HG03097 (cell line): ENCODE results near the gene NSFL1C.

ENCODE experiments used
- ATAC-seq: cut with Tn5 transposase; IDR thresholded peaks from one replicate; pipeline ENCODE4 v1.9.1; 2021; ENCODE audit not compliant: unreplicated experiment, low FRiP score

Gene NSFL1C

DNA sequence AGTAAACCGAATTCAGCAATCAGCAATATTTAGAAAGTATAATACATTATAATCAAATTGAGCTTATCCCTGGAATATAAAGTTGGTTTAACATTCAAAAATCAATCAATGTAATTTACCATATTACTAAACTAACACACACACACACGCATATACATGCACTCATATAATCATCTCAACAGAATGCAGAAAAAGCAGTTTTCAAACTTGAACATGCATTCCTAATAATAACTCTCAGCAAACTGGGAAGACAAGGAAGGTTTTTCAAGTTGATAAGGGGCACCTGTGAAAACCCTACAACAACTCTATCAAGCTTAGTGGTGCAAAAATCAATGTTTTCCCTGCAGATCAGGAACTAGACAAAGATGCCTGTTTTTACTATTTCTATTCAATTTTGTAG, 19.9 kb upstream of the NSFL1C start:
- no peak for ATAC-seq

DNA sequence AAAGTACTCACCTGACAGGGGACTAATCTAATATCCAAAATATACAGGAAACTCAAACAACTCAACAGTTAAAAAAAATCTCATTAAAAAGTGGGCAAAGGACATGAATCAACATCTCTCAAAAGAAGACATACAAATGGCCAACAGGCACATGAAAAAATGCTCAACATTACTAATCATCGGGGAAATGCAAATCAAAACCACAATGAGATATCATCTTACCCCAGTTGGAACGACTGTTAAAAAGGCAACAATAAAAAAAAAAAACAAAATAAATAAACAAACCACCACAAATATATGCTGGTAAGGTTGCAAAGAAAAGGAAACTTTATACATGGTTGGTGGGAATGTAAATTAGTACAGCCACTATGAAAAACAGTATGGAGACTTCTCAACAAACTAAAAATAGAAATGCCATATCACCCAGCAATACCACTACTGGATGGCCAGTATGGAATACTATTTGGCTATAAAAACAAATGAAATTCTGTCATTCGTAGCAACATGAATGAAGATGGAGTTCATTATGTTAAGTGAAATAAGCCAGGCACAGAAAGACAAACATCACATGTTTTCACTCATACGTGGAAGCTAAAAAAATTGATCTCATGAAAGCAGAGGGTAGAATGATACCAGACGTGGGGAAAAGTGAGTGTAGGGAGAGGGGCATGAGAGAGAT, 17.9 kb upstream of the NSFL1C start:
- no peak for ATAC-seq

DNA sequence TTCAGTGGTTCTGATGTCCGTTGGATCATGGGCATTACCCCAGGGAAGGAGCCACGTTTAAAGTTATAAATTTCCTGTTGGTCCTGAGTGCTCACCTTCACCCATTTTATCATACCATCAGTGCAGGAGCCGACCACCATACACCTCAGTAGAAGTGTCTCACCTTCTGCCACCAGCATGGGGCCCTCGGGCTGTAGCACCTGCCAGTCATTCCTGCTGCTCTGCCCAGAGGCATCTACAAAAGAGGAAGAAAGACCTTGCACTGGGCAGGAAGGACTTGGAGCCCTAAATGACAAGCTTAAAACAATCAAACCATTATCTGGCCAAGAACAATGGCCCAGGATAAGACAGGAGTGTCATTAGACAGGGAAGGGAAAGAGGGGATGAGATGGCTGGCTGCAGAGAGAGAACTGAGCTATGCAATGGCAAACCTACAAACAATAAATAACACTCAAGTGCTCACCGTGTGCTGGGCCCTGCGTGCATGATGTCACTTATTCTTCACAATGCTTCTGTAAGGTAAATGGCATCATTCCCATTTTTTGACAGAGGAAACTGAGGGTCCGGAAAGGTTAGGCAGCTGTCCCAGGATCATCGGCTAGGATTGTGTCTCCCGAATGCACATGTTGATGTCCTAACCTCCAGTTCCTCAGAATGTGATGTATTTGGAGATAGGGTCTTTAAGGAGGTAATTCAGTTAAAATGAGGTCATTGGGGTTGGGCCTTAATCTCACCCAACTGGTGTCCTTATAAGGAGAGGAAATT, 13.4 kb upstream of the NSFL1C start:
- no peak for ATAC-seq

GRCh38 chr20:1478566-1478965, 11.9 kb upstream of the NSFL1C start:
- ATAC-seq, result no peak

- no peak for ATAC-seq
Measured at GRCh38 chr20:1477896-1478490, 11.3 kb upstream of the NSFL1C start.

- no peak for ATAC-seq
Measured at GRCh38 chr20:1474817-1475603, 8.4 kb upstream of the NSFL1C start.

- ATAC-seq, result no peak
Measured at GRCh38 chr20:1474325-1474724, 7.7 kb upstream of the NSFL1C start.

DNA sequence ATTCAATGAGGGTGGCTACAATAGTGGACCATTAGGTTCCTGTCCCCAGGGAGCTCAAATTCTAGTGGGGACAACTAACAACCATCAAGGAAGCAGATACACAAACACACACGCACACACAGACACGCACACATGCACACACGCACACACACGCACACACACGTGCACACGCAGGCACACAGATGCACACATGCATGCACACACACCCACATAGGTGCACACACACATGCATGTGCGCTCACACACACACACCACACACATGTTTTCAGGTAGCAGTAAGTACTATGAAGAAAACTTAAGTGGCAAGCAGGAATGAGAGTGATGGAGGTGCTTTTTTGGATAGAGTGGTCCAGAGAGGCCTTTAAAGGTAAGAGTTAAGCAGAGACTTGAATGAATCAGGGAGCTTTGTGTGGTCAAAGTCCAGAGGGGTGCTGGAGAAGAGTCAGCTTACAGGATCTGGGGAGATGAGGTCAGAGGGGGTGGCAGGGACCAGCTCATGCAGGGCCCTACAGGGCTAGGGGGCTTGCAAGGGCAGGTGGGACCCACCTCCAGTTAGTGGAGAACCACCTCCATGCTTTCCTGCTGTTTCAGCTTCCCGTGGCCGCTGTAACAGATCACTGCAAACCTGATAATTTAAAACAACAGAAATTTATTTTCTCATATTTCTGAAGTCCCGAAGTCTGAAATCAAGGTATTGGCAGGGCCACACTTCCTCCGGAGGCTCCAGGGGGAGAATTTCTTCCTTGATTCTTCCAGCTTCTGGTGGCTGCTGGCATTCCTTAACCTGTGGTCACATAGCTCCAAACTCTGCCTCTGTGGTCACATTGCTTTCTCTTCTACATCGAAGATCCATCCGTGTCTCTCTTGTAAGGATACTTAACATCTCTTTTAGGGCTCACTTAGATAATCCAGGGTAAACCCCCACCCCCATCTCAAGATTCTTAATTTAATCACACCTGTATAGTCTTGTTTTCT, 6.9 kb upstream of the NSFL1C start:
- ATAC-seq, result no peak

DNA sequence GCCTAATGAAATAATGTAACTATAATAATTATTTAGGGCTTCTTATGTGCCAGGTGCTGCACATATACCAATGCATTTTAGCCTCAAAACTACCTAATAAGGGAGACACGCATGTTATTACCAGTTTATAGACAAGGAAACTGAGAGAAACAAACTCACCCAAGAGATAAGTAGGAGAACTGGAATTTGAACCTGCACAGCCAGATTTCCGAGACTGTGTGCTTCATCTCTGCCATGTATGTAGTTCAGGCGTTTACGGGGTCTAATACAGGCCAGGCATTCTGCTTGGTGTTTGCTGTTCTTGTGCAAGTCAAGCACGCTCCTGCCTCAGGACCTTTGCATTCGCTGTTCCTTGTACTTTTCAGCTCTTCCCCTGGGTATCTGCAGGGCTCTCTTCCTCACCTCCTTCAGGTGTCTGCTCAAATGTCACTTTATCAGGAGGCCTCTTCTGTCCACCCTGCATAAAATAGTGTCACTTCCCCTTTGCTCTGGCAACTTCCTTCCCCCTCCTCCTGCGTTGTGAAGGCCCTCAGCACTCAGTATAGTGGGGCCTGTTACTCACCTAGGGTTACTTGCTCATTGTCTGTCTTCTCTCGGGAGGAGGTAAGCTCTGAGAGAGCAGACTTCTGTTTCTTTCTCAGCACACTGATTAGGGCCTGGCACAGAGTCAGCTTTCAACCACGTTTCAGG, 6.1 kb upstream of the NSFL1C start:
- no peak for ATAC-seq

GRCh38 chr20:1471242-1471641, 4.6 kb upstream of the NSFL1C start:
- ATAC-seq, result no peak

GRCh38 chr20:1469925-1470571, 3.4 kb upstream of the NSFL1C start:
- no peak for ATAC-seq

- ATAC-seq, result no peak
Measured at GRCh38 chr20:1469306-1469905, 2.8 kb upstream of the NSFL1C start.

DNA sequence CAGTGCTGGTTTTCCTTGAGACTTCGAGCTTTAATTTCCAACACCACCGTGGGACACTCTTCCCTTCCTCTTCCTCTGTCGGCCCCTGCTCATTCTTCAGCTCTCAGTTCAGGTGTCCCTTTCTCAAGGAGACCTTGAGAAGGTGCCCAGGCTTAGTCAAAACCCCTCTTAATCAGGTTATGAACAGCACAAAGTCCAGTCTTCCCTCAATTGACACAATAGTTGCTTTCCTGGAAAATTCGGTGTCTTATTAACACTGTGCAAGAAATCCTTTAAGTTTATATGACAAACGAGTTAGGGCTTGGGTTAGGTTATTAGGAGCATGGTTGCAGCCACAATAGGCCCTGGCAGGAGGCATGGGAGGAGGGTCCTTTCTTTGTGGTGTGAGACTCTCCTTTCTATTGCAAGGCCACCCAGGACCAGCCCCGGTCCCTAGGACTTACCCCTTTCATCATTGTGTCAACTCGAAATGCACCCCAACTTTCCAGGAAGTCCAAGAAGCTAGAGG, 1.5 kb upstream of the NSFL1C start:
- no peak for ATAC-seq

GRCh38 chr20:1467355-1468116, 887 bp upstream of the NSFL1C start:
- ATAC-seq, result no peak

DNA sequence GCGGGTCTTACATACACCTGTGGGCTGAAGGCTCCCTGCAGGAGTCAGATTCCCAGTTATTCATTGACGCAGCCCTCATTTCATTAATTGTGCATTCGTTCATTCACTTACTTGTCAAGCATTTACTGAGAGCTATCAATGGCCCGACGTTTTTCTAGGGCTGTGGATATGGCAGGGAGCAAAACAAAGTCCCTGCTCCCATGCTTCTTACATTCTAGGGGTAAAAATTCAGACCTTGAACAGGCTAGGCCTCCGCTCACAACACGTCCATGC, 369 bp upstream of the NSFL1C start:
- no peak for ATAC-seq

DNA sequence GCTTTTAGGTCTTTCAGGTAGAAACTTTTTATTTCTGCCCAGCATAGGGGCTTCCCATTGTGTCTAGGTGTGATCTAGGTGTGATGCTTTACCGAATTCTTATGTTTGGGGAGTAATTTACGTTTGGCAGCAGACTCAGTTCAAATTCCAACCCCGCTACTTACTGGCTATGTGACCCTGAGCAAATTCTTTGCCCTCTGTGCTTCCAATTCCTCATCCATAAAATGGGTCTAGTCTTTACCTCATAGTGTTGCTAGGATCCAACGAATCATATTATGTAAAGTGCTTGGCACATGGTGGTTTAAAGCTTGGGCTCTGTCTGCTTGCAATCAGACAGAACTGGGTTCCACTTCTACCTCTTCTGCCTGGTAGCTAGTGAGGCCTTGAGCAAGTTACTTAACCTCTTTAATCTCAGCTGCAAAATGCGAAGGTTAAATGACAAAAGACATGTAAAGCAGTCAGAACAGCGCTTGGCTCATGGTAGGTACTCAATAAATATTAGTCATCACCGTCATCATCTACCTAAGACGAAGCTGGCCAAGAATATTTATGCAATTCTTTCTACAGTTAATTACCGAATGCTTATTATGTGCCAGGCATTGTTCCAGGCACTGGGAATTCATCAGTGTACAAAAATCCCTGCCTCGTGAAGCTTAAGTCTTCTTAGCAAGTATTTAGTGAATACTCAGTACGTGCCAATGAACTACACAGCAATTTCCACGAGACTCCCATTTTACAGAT, 1.0 kb downstream of the NSFL1C start:
- ATAC-seq, result no peak

DNA sequence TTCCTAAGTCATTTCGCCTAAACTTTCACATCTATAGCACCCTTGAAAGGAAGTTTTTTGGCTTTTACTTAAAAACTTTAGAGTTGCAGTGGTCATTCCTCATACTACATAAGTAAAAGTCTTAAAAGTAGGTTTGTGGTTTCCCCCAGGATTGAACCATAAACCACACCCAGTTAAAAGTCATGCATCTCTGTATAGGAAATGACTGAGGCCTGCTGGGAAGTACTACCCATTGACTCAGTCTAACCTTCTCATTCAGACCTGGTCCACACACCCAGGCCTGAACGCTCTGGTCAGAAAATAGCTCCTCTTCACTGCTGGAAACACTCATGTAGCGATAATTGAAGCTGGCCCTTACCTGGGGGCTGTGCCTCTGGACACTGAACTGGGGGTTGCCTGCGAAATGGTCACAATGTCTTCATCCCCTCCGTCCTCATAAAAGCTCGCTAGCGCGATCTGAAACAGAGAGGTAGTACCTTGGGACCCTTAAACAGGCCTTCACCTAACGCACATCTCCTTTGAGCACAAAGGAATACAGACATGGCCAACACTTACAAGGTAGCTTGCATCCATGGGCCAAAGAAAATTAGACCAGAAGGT, 2.6 kb downstream of the NSFL1C start:
- ATAC-seq, result no peak
